ENCODE data around the gene CD86.

The CD86 gene

GRCh38 chr3:122060040-122060698 lies 5.0 kb downstream of the CD86 start:
- no peak for DNase-seq (ENCODE audit: low read depth in 2 of 2)

DNA sequence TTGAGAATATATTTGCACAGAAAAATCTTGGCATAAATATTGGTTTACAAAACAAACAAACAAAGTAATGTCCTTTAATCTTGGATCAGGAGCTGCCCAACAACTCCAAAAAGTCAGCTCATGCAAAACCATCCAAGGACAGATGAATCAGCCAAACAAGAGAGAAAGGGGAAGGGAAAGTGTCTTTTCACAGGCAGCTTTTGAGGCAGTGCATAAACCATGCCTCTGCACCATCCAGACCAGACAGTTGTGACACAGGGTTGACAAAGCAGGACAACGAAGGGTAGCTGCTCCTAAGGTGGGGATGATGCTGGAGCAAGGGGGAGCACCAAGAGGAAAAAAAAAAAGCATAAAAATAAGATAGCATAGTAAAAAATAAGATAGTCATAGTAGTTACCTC lies 8.7 kb downstream of the CD86 start:
- no peak for DNase-seq (ENCODE audit: low read depth in 2 of 2)

GRCh38 chr3:122064326-122064725 lies 9.2 kb downstream of the CD86 start:
- DNase-seq (ENCODE audit: low read depth in 2 of 2): no peak

GRCh38 chr3:122066331-122067213 lies 11.4 kb downstream of the CD86 start:
- no peak for DNase-seq (ENCODE audit: low read depth in 2 of 2)

GRCh38 chr3:122067214-122067550 lies 12.0 kb downstream of the CD86 start:
- DNase-seq (ENCODE audit: low read depth in 2 of 2): no peak

- no peak for DNase-seq (ENCODE audit: low read depth in 2 of 2)
These were observed 12.6 kb downstream of the CD86 start for GRCh38 chr3:122067588-122068240.

GRCh38 chr3:122074621-122075265 lies 19.6 kb downstream of the CD86 start:
- no peak for DNase-seq (ENCODE audit: low read depth in 2 of 2)

- no peak for DNase-seq (ENCODE audit: low read depth in 2 of 2)
These were observed 21.5 kb downstream of the CD86 start for GRCh38 chr3:122076491-122077292.

- DNase-seq (ENCODE audit: low read depth in 2 of 2): no peak
These were observed 22.4 kb downstream of the CD86 start for GRCh38 chr3:122077293-122078234.

DNA sequence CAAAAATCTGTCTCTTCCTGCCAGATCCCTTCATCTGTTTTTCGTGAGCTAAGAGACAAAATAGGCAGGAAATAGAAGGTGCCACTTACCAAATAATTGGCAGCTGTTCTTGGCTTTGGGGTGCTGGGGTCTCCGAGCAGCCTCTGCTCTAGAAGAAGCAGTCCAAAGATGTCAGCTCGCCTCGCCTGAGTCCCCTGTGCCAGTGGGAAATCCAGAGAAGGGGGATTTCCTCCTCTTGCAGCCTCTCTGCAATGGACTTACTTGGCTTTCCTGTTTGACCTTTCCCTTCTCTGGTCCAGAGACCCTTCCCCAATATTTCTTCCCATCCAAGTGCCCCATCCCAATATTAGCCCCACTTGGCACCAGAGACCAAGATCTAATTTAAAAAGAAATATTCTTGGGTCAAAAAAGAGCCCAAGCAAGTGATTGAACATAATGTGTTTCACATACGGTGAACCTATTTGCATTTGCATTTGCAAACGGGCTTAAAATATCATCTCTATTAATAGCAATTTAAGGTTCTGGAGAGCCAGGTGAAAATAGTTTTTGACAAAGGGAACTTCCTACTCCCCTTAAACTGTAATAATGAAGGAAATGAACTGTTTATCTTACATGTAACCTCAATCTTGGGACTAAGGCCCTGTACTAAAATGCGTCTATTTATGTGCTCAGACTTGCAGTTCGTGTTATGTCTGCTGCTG lies 23.2 kb downstream of the CD86 start:
- DNase-seq (ENCODE audit: low read depth in 2 of 2): no peak

DNA sequence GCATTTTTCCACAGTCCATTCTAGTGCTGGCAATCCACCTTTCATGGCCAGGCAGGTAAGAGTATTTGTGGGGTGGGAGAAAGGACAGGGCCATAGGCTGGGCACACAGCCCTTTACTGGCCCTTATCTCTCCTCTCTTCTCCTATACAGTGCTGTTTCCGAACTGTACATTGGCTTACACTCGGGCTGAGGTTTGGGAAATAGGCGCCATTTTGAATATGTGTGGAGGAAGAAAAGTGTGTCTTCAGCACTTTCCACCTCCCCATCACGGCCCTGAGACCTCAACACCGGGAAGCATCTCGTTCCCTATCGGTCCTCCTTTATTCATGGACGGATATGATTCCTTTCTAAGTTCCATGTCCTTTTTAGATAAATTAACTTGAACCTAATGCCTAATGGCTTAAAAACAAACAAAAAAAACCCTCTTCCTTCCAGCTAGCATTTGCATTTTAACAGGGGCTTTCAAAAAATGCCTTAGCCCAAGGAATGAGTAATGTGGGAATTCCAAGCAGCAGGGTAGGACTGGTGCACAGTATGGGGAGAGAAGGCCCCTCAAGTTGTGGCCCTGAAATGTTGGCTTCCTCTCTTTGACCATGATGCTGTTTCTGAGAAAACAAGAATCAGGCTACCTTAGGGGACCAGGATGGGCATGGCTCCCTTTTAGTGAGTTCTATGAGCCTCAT lies 24.5 kb downstream of the CD86 start:
- no peak for DNase-seq (ENCODE audit: low read depth in 2 of 2)

- no peak for DNase-seq (ENCODE audit: low read depth in 2 of 2)
These were observed 25.0 kb downstream of the CD86 start for GRCh38 chr3:122080207-122080587.

DNA sequence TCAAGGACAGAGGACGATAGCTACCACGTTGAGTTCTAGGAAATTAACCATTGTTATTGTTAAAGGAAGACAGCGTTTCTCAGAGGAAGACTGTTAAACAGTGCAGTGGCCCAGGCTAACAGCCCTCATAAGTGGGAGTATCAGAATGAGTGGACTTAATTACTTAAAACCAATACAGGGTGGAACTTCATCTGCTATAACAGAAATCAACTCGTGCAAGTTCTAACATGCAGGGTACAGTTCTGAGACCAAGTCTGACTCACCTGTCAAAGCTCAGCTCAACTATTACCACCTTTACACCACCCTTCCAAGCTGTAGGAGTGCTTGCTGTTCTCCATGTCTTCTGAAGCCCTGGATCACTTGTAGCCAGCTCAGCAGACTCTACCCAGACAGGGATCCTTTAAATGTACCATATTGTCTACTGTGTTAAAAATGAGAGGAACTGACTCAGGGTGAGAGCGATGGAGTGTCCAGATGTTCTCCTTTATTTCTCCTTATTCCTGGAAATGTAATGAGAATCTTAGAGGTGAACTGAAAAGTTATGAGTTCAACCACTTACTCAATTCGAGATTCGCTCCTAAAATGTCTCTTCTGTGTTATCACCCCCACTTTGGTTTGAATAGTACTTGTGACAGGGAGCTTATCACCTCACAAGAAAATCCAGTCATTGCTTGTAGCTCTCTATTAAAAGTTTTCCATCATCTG lies 26.5 kb downstream of the CD86 start:
- DNase-seq (ENCODE audit: low read depth in 2 of 2): no peak

DNA sequence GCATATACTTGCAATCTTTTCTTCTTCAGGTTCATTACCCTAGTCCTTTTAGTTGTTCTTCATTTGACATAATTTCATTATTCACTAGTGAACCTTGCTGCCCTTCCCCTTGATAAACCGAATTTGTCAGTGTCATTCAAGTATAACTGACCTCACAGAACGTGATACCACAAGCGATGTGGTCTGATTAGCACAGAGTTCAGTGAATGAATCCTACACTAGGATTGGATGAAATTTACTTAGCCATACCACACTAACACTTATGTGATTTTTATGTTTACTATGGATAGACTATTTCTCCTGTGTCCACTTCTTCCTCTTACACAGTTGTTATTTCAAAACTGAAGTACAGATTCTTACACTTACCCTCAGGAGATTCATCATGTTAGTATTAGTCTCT lies 27.2 kb downstream of the CD86 start:
- no peak for DNase-seq (ENCODE audit: low read depth in 2 of 2)

DNA sequence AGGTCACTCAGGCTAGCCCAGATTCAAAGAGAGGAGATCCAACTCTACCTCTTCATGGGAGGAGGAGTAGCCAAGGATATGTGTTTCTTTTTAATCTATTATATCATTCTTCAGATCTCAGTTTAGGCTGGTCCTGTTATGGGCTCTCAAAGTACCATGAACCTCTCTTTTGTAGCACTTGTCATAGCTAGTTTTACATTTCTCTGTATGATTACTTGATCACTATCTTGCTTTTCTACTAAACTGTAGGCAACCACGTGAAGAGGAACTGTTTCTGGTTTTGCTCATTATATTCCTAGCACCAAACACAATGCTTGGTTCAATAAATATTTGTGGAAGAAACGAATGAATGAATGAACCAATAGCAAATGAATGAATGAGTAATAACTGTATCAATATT lies 29.6 kb downstream of the CD86 start:
- no peak for DNase-seq (ENCODE audit: low read depth in 2 of 2)

DNA sequence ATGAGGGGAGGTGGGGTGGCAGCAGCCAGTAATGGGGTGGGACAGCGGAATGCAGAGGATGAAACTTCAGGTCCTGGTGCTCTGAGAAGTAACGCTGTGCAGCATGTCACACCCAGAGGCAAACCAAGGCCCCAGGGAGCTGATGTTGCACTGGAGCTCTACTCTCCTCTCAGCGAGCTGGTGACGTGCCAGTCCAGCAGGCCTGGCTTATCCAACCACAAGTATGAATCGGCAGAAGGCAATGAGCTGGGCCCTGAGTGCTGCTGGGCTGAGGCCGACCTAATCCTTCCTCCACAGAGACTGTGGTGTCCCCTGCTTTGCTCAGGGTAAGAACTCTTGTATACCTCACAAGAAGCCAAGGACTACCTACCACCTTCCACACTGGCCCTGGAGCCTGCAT lies 30.5 kb downstream of the CD86 start:
- no peak for DNase-seq (ENCODE audit: low read depth in 2 of 2)

GRCh38 chr3:122088531-122088930 lies 33.4 kb downstream of the CD86 start:
- no peak for DNase-seq (ENCODE audit: low read depth in 2 of 2)

DNA sequence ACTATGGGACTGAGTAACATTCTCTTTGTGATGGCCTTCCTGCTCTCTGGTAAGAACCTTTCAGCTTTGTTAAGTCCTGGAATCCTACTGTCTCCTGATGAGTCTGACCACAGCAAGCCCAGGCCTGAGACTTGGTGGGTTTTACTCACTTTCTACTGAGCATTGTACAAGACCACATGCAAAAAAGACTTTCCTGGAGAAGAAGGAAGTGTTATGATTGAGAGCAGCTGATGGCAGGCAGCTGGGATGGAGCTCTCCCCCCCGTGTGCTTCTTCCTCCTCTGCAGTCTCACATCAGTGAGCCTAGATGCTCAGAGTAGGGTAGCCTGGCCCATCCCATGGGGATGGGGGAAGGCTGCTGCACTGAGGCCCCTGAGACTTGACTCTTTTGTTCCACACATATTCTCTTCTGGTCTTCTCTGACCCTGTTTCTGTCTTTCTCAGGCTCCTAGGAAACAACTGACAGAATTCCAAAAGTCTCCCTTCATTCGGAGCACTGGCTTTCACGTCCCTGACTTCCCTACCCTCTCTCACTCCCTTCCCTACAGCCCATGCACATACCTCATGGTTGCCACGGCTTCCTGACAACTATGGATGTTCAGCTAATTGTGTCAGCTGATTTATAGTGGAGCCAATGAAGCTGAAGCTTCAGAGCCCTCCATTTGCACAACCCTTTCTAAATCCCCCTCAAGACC lies 36.6 kb downstream of the CD86 start:
- no peak for DNase-seq (ENCODE audit: low read depth in 2 of 2)
